NCI-H748 (cell line): ENCODE data around the gene CRB1.
"Not testable (repeated sequence)": the region's sequence is repeated elsewhere in the genome, so short reads cannot be mapped to it uniquely, and the experiment has no call there.

Experiments used
- DNase-seq: peaks from one replicate; lab custom pipeline; 2025; ENCODE audit not compliant: unreplicated experiment; lab: John Stamatoyannopoulos, UW

Gene CRB1

DNA sequence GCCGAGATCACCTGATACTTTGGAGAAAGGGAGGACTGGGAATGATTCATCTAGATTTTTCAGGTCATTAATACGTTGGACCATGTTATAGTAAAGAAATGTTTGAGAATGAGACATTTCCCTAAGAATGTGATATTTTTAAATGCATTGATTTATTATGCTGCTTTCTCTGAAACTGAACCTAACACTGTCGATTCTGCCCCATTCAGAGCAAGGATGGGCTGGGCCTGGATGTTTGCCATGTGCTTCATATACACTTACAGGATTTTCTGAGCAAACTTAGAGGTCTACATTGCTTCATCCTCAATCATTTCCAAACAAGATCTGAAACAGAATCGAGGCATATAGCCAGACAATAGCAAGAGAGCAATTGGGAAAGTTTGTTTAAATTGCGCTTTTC is 183.3 kb downstream of the CRB1 start:
- DNase-seq = no peak

DNA sequence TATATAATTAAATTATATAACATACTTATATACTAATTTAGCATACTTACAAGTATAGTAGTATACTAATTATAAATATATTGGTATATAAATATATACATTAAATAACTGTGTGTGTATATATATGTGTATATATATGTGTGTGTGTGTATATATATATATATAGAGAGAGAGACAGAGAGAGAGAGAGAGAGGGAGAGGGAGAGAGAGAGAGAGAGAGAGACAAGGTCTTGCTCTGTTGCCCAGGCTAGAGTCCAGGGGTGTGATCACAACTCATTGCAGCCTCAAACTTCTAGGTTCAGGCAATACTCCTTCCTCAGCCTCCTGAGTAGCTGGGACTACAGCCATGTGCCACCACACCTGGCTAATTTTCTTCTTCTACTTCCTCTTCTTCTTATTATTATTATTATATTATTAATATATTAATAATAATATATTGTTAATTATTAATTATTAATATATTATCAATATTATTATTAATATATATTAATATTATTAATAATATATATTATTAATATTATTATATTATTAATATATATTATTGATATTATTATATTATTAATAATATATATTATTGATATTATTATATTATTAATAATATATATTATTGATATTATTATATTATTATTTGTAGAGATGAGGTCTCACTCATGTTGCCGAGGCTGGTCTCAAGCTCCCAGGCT is 185.5 kb downstream of the CRB1 start:
- no peak for DNase-seq

DNA sequence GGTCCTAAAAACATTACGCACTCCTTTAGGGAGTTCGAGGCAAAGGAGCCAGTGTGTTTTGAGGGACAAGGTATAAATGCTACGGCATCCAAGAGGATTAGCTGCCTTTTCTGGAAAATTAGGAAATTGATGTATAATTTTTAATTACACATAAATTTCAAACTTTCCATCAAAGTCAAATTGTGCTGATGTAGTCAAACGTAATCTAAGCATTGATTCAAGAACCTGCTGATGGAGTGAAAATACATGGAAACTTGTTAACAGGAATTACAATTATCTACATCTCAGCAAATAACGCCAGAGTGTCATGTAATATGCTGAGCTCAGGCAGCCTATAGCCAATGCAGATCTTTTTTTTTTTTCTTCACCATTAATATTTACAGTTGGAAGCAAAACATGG is 194.5 kb downstream of the CRB1 start:
- no peak for DNase-seq

DNA sequence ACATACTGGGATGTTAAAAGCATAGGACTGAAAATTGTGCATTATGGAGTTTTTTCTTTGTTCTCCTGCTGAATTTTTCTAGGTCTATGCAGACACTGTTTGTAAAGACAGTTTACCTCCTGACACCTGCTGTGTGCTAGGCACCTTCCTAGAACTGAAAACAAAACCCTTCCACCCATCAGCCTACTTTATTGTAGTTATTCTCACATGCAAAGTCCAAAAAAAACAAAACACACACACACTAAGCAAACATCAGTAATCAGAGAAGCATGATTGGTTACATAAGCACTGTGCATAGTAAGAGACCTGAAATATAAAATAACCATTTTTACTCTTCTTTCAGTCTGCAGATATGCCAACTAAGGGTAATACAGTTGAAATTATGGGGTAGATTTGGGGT is 195.1 kb downstream of the CRB1 start:
- peak; percentile 76 for DNase-seq

DNA sequence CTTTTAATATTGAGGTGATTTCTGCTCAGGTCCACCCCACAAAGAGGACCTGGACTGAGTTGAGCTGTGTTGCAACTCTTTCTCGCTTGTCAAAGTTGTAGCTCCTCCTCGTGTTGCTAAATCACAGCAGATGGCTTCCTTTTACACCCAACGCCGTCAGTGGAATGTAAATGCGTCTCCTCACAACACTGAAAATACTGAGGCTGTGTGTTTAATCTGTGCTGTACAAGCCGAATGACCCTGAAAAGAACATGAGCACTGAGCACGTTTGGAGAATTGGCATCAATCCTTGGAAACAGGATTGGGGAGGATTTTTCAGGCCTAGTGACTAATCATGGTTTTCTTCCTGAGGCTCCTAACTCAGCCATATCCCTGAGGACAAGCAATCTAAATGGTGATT is 196.0 kb downstream of the CRB1 start:
- peak; percentile 19 for DNase-seq

DNA sequence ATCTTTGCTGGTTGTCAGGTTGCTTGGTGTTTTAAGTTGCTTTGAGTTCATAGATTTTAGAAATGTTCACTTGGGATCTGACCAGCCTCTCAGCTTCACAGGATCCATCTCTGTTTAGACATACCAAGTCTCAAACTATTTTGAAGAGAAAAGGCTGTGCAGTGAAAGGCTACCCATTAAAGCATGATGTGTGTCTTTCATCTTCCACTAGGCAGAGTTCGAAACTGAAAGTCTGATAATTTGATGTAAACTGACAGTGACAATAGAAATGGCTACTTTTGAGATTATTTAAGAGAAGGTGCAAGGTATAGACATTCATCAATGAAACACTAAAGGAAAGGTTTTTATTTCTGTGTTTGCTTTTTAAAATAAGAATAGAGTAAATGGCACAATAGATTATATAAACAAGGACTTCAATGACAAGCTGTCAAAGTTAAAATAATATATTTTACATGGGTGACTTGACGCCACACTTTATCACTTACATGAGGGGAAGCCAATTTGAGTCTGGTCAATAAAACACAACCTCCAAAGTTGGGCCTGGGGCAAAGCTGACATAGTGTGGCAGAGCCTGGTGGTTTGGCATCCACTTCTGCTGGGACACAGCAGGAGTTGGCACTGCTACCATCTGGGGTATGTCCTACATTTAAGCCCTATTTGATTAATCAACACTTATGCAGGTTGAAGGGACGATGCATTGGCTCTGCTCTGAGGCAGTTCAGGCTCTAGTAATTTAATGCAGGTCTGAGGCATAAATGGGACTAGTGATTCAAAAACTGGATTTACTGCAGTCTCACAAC is 197.7 kb downstream of the CRB1 start:
- peak; percentile 1 for DNase-seq

DNA sequence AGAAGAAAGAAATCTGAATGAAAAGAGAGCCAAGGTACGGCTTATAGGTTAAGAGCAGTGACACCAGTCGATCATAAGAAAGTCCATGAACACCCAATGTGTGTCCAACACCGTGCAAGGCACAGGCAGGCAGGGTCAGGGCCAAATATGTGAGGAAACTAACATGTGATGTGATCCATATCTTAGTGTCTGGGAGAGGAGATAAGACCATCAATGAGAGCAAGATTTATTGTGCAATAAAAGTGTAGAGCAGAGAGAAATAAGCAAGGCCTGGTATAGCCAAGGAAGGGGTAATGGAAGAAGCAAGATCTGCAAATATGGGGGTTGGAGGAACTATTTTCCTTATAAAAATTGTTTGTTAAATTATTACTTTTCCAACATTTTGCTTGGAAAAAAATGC is 198.8 kb downstream of the CRB1 start:
- no peak for DNase-seq

DNA sequence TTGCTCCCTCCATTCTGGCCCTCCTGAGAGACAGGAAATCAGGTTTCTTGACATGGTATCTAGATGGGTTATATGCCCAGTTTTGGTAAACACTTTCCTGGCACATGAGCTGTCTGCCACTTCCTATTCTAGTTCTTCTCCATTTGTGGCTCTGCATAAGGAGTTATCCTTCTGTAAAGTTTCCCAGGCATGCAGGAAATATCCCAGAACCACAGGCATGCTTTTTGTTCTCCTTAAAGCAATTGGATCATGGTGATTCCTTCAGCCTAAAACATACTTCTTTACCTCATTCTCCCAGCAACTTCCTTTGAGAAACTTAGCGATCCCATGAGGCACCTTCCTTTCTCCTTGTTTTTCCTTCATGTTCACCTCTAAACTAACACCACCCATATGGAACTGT is 199.8 kb downstream of the CRB1 start:
- DNase-seq = no peak

DNA sequence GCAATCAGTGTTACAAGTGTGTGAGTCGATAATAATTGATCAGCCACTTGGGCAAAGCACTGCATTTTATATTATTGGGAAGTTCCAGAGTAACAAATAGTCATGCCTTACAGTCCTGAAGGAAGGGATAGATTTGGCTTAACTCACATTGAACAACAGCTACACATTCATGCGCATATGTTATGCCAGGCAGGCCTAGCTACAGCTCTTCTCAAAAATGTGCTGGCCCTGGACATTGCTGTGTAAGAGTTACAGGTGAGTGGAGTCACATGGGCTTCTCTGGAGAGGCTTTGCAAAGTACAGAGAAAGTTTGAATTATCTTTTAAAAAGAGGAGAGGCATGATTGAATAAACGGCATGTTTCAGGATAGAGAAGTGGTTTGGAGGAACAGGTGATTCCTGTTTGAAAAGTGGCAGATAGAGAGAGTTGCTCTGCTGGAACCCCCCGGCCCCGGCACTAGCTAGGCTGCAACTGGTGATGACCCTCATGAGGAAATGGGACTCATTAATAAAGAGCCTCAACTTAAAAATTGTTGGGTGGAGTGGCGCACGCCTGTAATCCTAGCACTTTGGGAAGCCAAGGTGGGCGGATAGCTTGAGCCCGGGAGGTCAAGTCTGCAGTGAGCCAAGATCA is 200.6 kb downstream of the CRB1 start:
- no peak for DNase-seq

DNA sequence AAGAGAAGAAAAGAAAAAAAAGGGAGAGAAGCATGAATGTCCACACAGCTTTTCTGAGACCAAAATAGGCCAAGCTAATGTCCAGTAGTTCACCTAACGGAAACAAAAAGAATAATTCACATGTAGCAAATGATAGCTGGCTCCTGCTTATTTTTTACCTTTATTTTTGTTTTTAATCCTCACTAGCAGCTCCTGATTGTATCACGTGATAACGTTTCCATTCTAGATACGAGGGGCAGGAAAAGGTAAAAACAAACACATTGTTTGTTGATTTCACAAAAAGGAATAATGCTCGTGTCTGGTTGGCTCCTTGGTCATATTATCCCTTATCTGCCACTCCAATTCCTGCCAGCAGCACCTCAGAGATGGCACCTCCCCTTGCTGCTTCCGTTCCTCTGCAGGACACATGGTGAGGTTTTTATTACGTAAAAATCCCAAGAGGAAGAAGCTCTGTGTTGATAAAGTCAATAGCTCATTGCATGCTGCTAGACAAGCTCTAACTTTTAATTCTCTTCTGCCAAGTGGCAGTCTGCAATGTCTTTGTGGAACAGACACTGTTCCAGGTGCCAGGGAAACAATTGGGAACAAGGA is 201.7 kb downstream of the CRB1 start:
- no peak for DNase-seq

DNA sequence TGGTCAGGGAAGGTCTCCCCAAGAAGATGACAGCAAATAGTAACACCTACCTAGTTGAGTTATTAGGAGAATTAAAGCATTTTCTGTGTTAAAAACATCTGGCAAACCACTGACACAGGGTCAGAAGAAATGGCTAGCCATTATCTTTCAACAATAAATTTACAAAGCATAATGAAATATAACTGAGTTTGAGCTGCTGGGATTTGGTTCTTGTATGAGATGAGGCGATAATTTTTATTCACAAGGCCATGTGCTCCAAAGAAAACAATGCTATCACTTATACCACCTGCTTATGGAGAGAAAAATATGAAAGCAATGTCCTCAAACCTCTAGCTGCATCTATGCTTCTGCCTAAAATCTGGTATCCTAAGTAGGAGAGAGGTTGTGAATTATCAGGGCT is 202.3 kb downstream of the CRB1 start:
- DNase-seq = no peak

DNA sequence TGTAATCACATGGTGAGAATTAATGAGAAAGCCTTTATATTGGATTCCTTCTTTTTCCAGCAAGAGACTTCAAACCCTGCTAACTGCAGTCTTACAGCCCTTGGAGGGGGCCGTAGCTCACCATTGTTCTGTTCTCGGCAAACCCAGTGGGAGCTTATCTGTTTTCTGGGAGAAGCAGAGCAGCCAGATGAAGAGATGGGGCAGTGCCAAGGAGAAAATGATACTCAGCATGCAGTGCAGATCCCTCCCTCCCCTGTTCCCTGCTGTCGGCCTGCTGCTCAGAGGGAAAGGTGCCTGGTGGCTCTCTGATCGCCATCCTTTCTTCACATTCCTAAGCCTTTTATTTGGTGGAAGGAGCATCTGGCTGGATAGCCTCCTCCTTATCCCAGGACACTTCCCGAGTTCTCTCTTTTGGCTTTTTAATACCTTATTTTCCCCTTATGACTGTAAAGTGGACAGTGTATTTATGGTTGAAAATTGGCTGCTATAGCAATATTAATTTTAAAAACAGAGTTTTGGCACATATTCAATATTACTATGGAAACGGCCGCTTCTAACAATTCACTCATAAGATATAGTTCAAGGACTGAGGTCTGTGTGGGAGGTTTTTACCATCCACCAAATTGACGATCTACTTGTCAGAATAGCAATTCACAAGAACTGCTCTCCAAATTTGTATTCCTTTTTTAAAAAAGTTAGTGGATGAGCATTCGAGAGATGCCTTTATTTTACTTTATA is 203.4 kb downstream of the CRB1 start:
- DNase-seq = no peak

DNA sequence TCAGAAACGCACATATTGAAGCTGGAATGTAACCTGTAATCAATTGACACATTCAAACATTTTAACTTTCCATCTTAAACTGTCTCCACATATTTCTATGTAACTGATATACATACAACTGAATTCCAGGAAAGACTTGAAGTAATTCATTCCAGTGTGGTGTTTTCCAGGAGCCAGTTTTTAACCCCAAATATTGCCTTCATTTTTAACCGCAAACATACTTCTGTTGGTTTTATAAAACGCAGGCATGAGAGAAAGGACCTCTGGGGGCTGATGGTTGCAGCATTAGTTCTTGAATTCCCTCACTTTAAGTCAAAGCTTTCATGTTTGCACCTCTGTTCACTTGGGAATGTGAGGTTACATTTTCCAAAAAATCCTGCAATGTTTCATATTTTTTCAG is 204.1 kb downstream of the CRB1 start:
- DNase-seq = no peak

DNA sequence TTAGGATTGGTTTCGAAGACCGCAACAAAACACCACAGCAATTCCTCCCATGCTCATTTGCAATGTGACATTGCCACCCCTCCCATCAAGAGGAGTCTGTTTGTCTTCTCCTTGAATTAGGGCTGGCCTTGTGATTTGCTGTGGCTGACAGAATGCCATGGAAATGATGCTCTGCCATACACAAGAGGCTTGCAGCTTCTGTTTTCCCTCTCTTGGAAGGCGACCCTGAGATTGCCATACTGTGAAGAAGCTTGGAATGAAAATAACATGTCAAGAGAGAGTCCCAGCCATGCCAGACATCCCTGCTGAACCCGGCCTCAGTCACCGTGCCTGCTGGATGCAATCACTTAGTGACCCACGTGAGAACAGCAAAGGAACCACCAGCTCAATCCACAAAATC is 212.4 kb downstream of the CRB1 start:
- DNase-seq = no peak

DNA sequence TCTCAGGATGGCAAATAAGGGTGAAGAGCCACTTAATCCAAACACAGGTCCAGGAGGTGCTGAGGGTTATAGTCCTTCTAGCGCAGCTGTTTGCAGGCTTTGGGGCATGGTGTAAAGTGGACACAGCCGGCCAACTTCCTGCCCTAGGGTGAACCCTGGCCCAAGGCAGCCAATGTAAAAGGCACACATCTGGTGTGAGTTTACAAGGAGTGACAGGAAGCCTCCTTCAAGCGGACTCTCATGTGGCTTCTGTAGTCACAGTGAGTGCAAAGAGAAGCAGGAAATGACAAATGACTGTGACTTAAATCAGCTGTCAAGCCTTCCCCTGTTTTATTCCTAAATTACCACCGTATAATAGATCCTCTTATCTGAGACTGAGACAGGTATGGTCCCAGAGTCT is 213.0 kb downstream of the CRB1 start:
- DNase-seq = no peak

DNA sequence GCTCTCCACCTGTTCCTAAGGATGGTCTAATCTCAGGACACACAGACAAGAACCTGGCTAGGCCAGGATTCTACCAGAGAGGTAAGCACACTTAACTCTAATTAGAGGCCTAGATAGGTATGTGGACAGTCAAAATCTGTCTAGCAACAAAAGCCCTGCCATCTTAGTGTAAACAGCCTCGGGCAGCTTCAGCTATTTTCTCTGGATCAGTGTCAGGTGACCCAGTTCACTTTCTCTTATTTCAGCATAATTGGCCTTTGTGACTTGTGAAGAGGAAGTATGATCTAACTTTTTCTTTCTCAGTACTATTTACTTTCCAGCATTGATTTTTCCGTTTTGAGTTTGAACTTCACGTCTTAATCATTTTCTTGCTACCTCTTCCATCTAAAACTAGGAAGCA is 217.7 kb downstream of the CRB1 start:
- peak; percentile 35 for DNase-seq

DNA sequence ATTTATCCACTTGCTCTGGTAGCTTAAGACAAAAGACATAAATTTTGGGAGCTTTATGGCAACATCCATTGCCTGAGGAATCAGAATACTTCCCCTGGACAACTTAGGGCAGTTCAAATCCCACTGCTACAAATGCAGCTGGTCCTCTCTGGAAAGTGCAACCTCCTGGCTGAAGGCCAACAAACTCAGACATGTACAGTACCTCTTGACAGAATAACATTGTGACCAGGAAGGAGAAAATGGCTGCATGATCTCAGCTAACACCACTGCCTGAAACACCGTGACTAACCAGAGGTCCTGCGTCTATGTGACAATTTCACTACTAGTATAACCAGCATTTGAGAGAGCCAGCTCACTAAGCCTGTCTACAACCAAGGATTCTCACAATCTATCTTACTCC is 218.9 kb downstream of the CRB1 start:
- peak; percentile 3 for DNase-seq

DNA sequence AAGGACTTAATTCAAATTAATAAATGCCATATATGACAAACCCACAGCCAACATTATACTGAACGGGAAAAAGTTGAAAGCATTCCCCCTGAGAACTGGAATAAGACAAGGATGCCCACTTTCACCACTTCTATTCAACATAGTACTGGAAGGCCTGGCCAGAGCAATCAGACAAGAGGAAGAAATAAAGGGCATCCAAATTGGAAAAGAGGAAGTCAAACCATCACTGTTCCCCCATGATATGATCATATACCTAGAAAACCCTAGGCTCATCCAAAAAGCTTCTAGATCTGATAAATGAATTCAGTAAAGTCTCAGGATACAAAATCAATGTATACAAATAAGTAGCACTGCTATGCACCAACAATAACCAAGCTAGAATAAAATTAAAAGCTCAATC is 223.5 kb downstream of the CRB1 start:
- DNase-seq = not testable (repeated sequence)

DNA sequence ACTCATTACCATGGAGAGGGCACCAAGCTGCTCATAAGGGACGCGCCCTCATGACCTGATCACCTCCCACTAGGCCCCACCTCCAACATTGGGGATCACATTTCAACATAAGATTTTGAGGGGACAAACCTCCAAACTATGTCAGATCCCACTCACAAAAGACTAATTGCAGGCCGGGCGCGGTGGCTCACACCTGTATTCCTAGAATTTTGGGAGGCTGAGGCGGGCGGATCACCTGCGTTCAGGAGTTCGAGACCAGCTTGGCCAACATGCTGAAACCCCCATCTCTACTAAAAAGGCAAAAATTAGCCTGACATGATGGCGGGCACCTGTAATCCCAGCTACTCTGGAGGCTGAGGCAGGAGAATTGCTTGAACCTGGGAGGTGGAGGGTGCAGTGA is 228.7 kb downstream of the CRB1 start:
- DNase-seq = no peak

DNA sequence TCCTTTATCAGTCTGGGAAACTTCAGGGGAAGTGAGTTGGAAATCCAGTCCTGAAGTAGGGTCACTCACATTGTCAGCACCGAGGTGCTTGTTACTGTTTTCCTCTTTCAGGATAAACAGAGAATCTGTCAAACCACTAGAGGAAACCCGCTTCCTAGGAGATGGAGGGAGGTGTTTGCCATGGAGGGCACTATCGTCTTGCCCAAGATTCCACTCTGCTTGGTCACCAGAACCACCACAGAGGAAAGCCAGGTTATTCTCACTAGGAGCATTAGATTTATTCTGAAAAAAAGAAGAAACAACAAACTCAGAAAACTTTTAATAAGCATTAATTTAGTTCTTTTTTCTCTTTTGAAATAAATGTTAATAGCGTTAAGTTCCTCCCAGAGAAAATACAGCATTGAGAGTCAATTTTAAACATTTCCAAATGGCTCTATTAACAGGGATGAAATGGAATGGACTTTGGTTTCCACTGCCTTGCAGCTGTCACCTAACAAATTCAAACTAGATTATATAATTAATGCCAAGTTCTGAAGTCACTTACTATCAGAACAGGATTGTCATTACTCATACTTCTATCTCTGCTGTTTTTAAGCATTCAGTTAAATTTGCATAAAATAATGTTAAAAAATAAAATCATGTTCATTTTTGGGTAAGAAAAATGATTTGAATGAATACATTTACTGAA is 242.8 kb downstream of the CRB1 start:
- no peak for DNase-seq

DNA sequence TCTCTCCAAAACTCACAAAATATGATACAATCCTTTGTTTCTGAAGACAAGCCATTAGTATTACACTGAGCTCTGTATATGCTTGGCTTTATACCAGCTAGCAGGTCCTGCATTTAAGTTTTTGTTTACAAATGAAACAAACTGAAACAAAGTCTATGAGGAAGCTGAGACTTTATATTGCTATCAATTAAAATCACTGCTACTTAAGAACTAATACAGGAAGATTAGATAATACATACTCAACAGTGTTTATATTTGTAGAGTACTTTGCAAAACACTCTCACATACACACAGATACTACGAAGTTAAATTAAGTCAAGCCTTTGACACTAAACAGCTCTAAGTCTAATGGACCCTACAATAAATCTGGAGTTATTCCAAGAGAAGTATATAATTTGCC is 247.4 kb downstream of the CRB1 start:
- no peak for DNase-seq
